NCI-H2081 (cell line): ENCODE measurements around the gene CTPS1.
A peak's percentile ranks its signal among the peaks of the same experiment; 100 is the strongest.

Experiments
- DNase-seq, 2 experiments: peaks; one replicate each; lab custom pipeline; 2025; lab: John Stamatoyannopoulos, UW

CTPS1 gene

DNA sequence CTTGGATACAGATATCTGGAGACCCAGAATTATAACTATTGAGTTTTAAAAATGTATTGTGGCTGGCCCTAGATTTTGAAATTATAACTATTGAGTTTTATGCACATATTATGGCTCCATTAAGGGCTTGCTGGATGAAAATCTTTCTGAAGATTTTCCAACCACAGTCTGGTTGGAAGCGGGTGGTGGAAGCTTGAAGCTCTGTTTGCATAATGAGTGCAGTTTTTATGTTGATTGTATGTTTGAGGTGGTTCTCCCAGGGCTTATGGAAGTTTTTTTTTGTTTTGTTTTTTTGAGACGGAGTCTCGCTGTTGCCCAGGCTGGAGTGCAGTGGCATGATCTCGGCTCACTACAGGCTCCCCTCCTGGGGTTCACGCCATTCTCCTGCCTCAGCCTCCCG, 10.1 kb upstream of the CTPS1 start:
- no peak for DNase-seq

DNA sequence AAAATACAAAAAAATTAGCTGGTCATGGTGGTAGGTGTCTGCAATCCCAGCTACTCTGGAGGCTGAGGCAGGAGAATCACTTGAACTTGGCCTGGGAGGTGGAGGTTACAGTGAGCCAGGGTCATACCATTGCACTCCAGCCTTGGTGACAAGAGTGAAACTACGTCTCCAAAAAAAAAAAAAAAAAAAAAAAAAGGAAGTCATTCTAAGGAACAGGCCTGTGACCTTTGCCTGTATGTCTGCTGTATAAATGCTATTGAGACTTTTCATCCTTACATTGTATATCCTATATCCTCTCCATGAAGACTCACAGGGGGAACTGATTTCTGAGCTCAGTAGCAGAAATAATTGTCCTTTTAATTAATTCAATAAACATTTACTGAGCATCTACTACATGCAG, 7.5 kb upstream of the CTPS1 start:
- no peak for DNase-seq

DNA sequence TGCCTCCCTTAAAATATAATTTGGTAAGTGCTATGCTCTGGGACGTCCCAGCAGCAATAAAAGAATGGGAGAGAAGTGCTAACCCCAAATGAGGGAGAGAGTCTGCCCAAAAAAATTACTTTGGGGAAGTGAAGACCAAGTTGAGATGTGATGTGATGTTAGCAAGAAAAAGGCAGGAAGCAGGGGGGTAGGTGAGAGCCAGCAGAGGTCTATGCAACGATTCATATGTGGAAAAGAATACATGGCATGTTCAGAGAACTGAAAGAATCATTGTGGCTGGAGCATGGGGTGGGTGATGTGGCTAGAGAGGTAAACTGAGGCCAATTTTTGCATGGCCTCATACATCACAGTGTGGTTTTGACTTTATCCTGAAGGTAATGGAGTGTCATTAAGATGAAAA, 5.6 kb upstream of the CTPS1 start:
- no peak for DNase-seq

DNA sequence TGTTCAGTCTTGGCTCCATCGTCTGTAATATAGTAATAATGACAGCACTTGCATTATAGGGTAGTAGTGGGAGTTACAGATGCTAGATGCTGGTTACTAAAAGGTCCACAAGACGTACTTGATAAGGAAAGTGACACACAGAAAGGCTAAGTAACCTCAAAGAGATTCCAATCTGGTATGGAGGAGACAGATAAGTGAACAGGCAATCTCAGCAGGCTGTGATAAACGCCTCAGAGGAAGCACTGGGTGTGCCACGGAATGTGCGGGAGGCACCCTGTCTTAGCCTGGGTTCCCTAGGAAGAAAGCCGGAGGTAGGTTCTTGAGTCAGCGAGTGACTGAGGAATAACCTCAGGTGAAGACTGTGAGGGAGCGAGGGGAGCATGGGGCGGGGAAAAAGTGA, 4.6 kb upstream of the CTPS1 start:
- DNase-seq, result no peak

DNA sequence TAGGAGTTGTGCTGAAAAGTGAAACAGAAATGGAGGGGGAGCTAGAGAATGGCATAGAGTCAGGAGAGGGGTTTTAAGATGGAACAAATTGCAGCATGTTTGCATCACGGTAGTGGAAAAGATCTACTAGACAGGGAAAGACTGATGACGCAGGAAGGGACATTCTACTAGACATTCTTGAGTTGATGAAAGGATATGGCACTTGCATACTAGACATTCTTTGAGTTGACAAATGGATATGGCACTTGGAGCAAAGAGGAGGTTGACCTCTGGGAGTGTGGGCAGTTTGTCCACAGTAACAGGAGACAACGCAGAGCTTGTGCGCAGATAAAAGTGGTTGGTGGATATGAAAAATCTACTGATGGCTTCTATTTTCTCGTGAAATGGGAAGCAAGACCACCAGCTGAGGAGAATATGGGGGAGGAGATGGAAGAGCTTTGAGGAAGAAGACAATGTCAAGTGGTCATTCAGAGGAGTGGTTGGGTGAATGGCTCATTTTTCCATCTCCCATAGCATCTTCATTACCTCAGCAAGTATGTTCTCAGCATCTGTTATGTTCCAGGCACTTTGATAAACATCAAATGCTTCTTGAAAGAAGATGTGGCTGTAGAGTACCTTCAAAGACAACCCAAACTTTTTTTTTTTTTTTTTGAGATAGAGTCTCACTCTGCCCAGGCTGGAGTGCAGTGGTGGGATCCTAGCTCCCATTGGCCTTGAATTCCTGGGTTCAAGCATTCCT, 2.4 kb upstream of the CTPS1 start:
- DNase-seq, result no peak

DNA sequence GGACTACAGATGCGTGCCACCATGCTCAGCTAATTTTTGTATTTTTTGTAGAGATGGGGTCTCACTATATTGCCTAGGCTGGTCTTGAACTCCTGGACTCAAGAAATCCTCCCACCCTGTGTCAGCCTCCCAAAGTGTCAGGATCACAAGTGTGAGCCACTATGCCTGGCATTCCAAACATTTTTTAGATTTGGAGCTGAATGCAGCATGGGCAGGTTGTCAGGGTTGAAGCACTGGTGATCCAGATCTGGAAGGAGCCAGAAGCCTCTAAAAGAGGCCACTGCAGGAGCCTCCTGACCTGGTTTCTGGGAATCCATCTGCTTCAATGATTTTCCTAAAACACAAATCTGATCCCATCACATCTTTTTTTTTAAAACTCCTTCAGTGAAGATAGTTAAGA, 1.8 kb upstream of the CTPS1 start:
- no peak for DNase-seq

DNA sequence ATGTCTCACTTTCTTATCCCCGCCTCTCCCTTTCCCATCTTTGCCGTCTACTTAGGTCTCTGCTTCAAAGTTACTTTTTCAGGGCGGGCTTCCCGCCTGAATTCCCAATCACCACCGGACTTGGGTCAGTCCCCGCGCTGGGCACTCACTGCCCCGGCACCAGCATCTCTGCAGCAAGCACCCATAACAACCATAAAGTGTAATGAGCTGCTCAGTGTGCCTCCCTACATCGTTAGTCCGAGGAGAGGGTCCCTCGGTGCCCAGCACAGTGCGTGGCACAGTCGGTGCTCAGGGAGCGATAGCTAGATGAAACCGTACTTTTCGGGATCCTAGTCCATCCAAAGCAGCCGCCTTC, 633 bp upstream of the CTPS1 start:
- no peak for DNase-seq

DNA sequence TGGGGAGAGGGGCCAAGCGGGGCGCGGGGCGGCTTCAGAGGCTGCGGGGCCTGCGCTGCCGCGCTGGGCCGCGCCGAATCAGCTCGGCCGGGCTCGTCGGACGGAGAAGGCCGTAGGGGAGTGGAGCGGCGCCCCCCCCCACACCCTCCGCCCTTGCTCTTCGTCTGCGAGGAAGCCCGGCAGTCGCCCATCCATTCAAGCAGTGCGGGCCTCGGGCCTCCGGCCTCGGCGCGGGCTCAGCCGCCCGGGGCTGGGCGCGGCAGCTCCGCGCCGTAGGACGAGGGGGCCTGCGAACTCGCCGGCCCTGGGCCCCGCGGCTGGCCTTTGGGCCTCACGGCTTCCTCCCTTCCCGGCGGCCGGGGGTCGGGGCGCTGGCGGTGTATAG, 564 bp downstream of the CTPS1 start:
- DNase-seq, result peak in 1 of 2 experiments; percentile 47

DNA sequence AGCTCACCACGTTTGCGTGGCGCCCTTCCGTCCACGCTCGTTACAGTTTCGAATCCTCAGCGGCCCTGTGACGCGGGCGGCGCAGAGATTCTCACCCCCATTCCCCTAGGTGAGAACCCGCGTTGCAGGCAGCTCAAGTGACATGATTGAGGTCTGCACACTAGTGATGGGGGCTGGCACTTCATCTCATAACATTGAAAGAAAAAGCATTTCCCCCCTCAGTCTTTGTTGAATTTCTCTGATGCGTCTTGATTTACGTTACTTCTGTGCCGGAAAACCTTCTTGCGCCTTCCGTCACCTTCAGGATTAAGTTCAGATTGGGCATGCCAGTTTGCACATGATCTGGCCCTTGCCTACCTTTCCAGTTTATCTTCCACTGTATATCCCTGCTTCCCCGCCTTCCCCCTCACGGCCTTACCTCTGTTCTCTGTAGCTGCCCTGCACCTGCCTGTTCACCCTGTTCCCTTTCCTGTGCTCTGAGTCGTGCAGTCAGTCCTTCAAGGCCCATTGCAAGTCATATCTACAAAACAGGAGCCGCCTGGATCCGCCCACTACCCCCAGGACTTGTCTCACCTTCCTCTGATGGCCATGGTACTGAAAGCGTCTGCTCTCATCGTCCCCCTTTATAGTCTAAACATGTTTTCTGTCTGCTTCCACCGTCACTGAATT, 1.1 kb downstream of the CTPS1 start:
- DNase-seq, result peak; percentile 30 to 51

DNA sequence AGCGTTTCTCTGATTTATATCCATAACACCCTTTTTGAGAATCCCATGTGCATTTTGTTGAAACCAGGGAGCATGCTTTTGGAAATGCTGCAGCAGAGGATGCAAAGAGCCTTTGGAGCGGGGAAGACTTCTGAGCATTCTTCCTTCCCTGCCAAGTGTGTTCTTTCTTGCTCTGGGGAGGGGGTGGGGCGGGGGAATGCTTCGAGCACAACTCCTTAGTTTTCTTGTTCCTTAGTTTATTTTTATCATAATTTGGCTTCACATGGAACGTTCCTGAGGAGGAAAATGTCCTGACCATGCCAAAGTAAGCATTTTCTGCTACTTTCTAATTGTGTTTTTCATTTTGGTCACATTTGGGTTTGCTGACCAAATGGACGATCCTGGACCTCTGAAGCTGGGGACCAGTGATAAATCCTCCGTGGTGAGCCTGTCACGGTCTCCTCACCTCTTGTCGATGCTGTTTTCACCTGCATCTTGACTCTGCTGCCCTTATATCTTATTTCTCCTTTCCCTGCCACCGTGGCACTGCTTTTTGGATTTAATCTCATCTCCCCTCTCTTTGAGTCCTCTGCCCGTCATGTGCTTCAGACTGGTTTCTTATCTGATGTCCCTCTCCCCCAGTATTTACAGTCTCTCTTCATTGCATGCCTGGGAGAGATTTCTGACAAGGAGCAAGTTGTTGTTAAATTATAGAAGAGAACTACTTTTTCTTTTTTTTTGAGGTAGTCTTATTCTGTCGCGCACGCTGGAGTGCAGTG, 2.4 kb downstream of the CTPS1 start:
- DNase-seq, result no peak

DNA sequence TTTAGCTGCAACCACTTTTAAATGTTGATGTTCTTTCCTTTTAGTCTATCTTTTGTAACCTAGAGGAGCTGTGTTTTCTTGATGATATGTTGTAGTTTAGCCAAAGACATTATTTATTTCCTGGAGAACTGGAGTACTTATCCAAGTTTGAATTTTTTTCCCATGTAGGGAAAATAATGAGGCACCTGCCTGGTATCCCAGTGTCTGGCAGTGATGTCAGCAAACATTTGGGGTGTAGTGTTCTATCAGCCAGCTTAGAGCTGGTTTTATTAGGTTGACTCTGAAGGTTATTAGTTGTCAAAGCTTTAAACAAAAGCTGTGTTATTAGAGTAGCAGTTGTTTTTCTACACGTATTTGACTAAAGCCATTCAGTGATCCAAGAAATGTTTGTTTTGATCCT, 3.2 kb downstream of the CTPS1 start:
- no peak for DNase-seq

DNA sequence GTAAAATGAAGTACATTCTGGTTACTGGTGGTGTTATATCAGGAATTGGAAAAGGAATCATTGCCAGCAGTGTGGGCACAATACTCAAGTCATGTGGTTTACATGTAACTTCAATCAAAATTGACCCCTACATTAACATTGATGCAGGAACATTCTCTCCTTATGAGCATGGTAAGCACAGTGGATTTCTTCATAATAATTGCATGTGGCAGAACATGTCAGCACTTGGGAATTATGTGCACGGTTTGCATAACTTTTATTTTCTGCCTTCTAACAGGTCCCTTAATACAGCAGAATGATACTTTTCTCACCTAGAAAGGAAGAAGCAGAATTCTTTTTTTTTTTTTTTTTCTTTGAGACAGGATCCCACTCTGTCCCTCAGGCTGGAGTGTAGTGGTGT, 3.8 kb downstream of the CTPS1 start:
- DNase-seq, result no peak

DNA sequence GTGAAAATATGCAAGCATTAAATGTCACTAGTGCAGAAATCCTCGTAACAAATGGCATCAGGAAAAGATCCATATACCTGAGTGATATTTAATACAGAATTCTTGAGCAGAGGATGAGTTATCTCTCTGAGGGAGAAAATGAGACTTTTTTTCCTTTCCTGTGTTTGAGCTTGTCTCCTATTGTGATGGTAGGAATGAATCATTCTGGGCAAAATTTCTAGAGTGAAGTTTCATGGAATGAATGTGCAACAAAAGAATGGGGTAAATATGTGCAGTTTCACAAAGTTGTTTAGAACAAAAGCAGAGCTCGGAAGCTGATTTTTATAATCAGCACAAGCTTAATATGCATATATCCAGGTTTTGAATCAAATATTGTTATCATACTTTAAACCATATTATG, 4.6 kb downstream of the CTPS1 start:
- no peak for DNase-seq

DNA sequence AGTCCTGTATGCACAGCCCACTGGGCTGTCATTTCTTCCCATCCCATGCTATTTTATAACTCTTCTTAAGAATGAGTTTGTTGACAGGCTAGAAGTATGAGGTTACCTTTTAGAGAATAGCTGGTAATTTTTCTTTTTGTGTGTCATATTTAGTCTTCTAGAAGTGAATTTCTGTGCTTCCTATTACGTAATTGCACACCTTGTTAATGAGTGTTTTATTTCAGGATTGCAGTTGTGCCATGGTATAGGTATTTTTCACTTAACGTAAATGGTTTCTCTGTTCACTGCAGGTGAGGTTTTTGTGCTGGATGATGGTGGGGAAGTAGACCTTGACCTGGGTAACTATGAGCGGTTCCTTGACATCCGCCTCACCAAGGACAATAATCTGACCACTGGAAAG, 5.0 kb downstream of the CTPS1 start:
- no peak for DNase-seq

DNA sequence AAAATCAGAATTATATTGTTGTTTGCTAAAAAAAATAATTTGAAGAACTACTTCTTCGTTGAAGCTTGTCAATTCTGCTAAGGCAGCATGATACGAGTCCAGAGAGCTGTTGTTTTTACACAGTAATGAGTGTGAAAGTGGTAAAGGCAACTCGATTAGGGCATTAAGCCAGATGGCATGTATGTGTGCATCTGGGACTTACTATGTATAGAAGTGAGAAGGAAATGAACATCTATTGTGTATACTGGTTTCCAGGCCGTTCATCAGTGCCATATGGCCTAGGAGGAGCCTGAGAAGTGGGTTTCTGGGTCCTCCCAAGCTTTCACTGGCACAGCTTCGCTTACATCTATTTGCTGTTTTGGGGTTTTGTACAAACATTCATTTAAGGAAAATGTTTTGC, 5.7 kb downstream of the CTPS1 start:
- no peak for DNase-seq

DNA sequence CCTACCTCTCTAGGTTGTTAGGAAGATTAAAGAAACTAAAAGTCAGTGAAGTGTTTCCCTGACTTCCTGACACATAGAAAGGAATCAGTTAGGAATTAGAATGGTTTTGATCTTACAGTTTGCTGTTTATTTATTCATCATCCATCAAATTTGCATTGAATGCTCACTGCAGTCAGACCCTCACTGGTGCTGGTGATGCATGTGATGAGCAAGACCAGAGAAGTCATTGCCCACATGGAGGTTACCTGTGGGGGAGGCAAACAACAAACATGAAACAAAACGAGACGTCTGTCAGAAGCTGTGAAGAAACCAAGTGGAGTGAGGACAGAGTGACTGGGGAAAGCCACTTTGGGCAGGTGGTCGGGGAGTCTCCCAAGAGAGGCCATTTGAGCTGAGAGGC, 6.4 kb downstream of the CTPS1 start:
- no peak for DNase-seq

DNA sequence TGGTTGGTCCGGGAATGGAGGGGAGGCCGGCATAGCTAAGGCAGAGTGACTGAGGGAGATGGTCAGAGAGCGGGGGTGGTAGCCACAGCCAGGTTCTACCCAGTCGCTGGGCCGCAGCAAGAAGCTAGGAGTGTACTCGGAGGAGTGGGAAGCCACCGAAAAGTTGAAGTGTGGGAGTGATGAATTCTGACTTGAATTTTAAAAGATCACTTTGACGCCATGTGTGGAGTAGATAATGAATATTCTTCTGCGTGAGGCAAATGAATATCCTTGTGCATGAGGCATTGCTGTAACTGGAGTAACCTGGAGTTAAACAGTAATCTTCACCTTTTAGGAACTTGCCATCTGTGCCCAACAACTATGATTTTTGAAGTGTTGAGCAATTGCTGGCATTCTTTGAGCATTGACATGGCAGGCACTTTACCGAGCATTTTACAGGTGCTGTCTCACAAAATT, 6.9 kb downstream of the CTPS1 start:
- no peak for DNase-seq

DNA sequence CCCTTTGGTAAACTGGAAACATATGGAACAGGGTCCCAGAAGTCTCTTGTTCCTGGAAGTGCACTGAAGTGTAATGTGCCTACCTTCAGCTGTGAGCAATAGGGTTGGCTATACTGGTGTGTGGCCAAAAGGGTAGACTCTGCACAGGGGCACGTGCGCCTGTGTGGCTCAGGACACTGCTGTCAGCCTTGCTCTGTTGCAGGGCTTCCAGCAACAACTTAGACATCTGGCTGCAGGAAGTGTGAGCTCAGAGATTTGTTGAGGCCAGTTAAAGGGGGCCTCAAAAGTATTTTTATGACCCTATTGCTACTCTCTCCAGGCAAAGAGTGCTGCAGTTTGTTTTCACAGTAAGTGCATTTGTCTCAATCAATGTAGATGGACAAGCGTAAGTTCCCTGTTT, 7.5 kb downstream of the CTPS1 start:
- DNase-seq, result no peak

DNA sequence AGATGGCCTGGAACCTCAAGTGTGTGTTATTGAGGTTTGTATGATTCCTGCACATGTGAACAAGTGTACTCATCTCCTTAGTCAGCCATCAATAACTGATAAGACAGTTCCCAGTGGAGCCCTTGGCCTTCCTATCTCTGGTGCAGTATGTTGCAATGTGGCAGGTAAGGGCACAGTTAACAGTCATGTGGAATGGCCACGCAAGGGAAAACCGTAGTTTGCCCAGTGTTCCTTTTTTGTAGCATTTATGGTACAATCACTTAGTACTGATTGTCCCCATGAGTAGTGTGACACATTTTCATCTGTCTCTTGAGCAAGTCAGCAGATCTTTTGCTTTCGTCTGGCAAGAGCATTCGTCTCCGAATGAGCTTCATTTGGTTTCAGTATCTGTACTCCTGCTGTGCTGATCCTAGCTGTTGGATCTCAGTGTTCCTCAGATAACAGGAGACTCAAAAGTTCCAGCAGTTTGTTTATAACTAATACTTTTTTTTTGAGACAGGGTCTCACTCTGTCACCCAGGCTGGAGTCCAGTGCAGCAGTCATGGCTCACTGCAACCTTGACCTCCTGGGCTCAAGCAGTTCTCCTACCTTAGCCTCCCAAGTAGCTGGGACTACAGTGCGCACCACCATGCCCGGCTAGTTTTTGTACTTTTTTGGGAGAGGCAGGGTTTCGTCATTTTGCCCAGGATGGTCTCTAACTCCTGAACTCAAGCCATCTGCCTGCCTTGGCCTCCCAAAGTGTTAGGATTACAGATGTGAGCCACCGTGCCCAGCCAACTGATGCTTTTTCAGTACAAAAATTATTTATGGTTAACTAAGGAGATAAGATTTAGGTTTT, 8.2 kb downstream of the CTPS1 start:
- DNase-seq, result no peak

DNA sequence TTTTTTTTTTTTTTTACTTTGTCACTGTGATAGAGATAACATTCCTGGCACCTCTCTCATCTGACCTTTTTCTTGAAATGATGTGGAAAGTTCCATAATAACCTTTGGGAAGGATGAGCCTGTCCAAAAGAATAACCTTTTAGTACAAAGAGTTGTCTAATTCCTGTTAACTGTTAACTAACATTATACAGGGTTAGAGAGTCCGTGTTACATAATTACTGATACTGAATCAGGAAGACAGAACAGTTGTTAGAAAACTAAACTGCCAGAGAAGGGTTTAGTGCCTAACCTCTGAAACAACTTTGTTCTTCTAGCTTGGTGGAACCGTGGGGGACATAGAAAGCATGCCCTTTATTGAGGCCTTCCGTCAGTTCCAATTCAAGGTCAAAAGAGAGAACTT, 8.8 kb downstream of the CTPS1 start:
- no peak for DNase-seq

DNA sequence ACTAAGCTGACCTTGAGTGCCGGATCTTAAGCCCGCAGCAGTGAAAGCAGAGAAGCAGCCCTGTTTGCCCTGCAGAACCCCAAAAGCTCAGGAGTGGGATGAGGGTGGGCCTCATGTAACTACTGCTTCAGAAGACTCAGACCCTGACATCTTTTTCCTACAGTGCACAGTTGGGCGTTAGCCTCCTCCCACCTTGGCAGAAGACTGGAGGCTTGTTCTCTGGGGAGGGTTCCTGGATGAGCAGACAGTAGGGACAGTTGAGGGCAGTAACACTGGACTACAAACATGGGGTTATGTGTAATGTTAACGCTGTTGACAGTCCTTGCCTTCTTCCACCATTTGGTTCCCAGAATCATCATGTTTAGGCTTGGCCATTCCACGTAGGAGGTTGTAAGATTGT, 9.6 kb downstream of the CTPS1 start:
- DNase-seq, result no peak

DNA sequence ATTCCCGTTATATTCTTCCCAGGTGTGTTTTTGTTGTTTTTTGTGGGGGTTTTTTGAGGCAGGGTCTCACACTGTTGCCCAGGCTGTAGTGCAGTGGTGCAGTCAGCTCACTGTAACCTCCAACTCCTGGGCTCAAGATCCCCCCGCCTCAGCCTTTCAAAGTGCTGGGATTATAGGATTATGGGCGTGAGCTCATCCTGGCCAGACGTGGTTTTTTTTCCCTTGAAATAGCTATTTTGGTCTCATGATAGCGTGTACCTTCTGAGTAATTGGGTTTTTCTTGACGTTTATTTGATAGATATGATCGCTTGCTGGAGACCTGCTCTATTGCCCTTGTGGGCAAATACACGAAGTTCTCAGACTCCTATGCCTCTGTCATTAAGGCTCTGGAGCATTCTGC, 17.6 kb downstream of the CTPS1 start:
- no peak for DNase-seq
